ENCODE measurements around the gene LY6G6D.

LY6G6D gene

DNA sequence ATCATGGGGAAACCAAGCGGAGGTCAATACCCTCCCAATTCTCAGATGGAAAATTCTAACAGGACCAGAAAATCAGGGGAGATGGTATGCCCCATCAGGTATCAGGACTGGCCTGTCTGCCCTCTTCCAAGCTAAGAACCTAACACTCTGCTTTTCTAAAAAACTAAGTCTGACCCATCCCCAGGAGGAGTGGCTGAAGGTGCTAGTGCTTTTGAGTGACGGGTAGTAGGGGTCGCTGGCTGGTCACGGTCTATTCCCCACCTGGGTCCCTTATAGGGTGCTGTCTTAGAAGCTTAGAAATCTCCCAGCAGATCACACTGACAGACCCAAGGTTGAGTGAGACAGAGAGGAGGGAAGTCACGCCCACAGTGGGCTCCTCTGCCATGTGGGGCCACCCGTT, 21.6 kb upstream of the LY6G6D start:
- Histone ChIP-seq H3K9me3 (ENCODE audit: insufficient read depth, low read depth, low read length) (no peaks in the 10 kb centered on the region), H3K27me3 (ENCODE audit: insufficient read depth, low read length) (no peaks in the 10 kb centered on the region), H3K9ac (ENCODE audit: low read depth, low read length) (no peak overlapping the region), H3K36me3 (ENCODE audit: insufficient read depth, low read length) (peaks cover 66% of the 10 kb centered on the region), H3K4me3 (ENCODE audit: low read length) (no peak overlapping the region), H3K4me1 (ENCODE audit: insufficient read depth, low read length) (no peaks in the 10 kb centered on the region), H3K27ac (ENCODE audit: low read depth, low read length) (no peak overlapping the region)
- 89% methylated on average over 6 of the region's 6 CpGs for WGBS

DNA sequence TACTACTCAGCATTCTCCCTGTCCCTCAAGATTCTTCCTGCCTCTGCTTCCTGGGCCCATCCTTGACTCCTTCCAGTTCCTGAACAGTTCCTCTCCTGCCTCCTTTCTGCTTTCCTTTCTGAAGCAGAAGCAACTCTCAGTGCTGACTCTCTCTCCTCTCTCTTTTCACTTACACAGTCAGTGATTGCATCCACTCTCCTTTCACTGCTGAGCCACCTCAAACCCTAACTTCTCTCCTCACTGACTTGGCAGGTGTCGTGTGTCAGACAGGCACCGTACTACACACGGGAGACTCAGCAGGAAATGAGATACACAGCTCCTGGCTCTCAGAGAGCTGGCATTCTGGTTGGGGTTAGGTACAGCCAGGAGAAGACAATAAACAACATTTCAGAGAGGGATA, 17.6 kb upstream of the LY6G6D start:
- 95% methylated on average over 3 of the region's 3 CpGs for WGBS
- H3K36me3 ChIP-seq (ENCODE audit: insufficient read depth, low read length): peaks cover 43% of the 10 kb centered on the region
- H3K27me3 ChIP-seq (ENCODE audit: insufficient read depth, low read length): no peaks in the 10 kb centered on the region
- no peak overlapping the region for H3K9ac ChIP-seq (ENCODE audit: low read depth, low read length)
- H3K4me1 ChIP-seq (ENCODE audit: insufficient read depth, low read length): 0 out of 2 replicates have a peak, but pooled peaks cover 4% of the 10 kb centered on the region
- no peak overlapping the region for H3K27ac ChIP-seq (ENCODE audit: low read depth, low read length)
- H3K4me3 ChIP-seq (ENCODE audit: low read length): no peak overlapping the region
- no peaks in the 10 kb centered on the region for H3K9me3 ChIP-seq (ENCODE audit: insufficient read depth, low read depth, low read length)

DNA sequence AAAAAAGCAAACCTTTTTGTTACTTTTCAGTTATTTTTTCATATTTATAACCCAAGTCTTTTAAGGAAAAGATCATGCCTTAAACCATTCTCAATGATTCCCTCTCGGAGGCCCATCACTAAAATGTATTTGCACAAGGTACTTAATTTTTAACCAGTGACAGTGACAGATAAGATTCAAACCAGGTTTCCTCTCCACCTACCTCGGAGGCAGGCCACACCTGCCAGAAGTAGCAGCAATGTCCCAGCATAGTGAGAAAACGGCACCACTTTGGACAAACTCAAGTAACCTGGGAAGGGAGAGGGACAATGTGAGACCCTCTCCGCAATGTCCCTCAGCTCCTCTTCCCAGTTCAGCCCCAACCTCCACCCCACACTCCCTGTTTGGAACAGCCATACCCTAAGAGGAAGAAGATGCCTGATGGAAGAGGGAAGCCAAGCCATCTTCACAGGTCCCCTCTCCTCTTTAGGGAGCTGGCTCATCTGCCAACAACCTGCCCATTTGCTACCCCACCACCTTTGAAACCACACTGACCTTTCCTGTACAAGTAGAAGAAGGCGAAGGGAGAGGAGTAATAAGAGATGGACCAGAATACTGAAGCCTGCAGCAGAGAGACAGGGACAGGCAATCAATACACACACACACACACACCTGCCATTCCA, 14.3 kb upstream of the LY6G6D start:
- 93% methylated on average over 3 of the region's 5 CpGs for WGBS
- no peak overlapping the region for H3K9ac ChIP-seq (ENCODE audit: low read depth, low read length)
- H3K9me3 ChIP-seq (ENCODE audit: insufficient read depth, low read depth, low read length): no peaks in the 10 kb centered on the region
- 0 out of 2 replicates have a peak, but pooled peaks cover 4% of the 10 kb centered on the region for H3K4me1 ChIP-seq (ENCODE audit: insufficient read depth, low read length)
- no peak overlapping the region for H3K4me3 ChIP-seq (ENCODE audit: low read length)
- H3K27me3 ChIP-seq (ENCODE audit: insufficient read depth, low read length): no peaks in the 10 kb centered on the region
- H3K27ac ChIP-seq (ENCODE audit: low read depth, low read length): no peak overlapping the region
- H3K36me3 ChIP-seq (ENCODE audit: insufficient read depth, low read length): peaks cover 19% of the 10 kb centered on the region; the same call in 1 of the 2 replicates

DNA sequence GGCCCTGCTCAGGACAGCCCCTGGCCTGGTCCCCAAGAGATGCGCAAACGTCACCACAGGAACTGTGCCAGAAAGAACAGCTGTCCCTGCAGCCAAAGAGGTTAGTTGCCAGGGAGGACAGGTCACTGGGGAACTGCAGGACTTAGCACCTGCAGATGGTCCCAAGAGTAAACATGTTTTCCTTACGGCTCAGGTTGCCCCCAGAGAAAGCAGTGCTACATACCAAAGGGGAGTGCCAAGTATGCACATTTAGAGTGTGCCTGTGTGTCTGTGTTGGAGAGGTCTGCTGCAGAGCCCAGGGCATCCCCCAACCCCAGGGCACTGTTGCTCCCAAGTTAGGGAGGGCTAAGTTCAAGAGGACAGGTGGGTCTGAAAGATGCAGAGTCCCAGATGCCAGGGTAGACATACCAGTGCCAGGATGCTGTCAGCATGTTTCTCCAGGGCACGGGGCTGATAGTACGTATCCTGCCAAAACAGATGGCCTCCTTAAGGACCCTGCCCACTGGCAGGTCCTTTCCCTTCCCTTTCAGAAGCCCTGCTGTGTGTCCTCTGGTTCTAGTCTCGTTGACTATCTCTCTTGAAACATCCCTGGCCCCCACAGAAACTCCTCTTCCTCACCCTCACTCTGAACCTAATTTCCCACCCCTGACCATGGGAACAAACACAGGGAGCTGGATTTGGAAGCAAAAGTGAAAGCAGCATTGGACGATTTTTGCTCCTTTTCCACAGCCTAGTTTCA, 13.3 kb upstream of the LY6G6D start:
- 68% methylated on average over 7 of the region's 7 CpGs for WGBS
- Histone ChIP-seq H3K9me3 (ENCODE audit: insufficient read depth, low read depth, low read length) (no peaks in the 10 kb centered on the region), H3K4me1 (ENCODE audit: insufficient read depth, low read length) (0 out of 2 replicates have a peak, but pooled peaks cover 4% of the 10 kb centered on the region), H3K9ac (ENCODE audit: low read depth, low read length) (peak overlapping the region; percentile 84; the same call in 1 of the 2 replicates), H3K36me3 (ENCODE audit: insufficient read depth, low read length) (peaks cover 15% of the 10 kb centered on the region; the same call in 1 of the 2 replicates), H3K4me3 (ENCODE audit: low read length) (peak overlapping the region; percentile 87), H3K27me3 (ENCODE audit: insufficient read depth, low read length) (no peaks in the 10 kb centered on the region), H3K27ac (ENCODE audit: low read depth, low read length) (no peak overlapping the region)

DNA sequence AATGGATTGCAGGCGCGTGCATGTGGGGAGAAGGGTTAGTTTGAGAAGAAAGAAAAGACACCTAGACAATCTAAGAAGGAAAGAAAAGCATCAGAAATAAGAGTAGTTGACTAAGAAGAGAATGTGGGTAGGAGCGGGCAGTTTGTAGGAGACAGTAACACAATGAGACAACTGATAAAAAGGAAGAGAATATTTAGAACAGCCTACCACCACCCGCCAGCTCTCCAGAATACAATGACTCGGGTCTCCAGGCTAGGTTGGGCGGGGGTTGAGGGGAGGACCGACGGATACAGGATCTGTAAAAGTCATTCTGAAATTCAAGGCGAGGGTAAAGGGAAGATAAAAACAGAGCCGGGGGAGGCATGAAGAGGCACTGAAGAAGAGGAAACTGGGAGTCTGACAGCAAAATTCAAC, 12.7 kb upstream of the LY6G6D start:
- H3K36me3 ChIP-seq (ENCODE audit: insufficient read depth, low read length): peaks cover 10% of the 10 kb centered on the region; the same call in 1 of the 2 replicates
- no peaks in the 10 kb centered on the region for H3K9me3 ChIP-seq (ENCODE audit: insufficient read depth, low read depth, low read length)
- H3K27me3 ChIP-seq (ENCODE audit: insufficient read depth, low read length): no peaks in the 10 kb centered on the region
- peak overlapping the region; percentile 90; the same call in 1 of the 2 replicates for H3K27ac ChIP-seq (ENCODE audit: low read depth, low read length)
- H3K9ac ChIP-seq (ENCODE audit: low read depth, low read length): peak overlapping the region; percentile 84
- 0 out of 2 replicates have a peak, but pooled peaks cover 4% of the 10 kb centered on the region for H3K4me1 ChIP-seq (ENCODE audit: insufficient read depth, low read length)
- peak overlapping the region; percentile 87 for H3K4me3 ChIP-seq (ENCODE audit: low read length)
- 4% methylated on average over 8 of the region's 10 CpGs for whole genome bisulfite sequencing

DNA sequence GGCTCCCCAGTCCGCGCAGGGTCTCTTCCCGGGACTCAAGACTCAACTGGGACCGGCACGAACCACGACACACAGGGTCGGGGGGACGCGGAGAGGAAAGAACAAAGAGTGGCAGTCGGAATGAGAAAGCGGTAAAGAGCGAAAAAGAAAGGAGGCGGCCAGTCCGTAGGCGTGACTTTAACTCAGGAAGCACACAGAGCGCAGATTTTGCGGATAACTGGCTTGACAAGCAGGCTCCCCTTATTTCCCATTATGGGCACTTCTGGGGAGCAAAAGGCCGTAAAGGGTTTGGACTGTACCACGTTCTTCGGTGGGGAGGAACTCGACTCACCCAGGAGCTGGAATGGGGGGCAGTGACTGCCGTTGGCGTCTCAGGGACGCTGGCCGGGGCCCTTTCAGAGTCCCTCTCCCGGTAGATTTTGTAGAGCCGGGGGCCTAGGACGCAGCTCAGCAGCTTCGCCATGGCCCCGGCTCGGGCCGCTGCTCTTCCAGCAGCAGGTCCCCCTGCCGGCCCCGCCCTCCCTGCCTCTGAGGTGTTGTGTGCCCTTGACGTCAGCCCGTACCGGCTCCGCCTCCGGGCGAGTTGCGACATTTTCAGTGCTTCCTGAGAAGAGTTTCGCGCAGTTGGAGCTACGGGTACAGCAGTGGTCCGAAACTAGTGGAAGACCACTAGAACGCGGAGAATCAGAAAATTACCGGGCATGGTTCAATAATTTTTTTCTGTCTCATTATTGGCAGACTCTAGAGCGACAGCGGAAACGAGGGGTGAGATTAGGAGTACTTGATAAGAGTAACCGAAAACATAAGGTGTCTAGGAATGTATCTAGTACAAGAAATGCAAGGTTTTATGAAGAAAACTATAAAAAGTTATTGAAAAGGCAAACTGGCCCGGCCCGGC, 12.1 kb upstream of the LY6G6D start, which contains the start of gene ABHD16A:
Gene ABHD16A (minus strand): TSS at position 506 of the 898 bp plus-strand sequence. CDS start 43 bp downstream, at position 463.
- Histone ChIP-seq H3K9ac (ENCODE audit: low read depth, low read length) (peak within 1 kb of the TSS; percentile 84), H3K36me3 (ENCODE audit: insufficient read depth, low read length) (peaks cover 10% of the 10 kb centered on the region; the same call in 1 of the 2 replicates), H3K27ac (ENCODE audit: low read depth, low read length) (peak within 1 kb of the TSS; percentile 90), H3K27me3 (ENCODE audit: insufficient read depth, low read length) (no peaks in the 10 kb centered on the region), H3K4me1 (ENCODE audit: insufficient read depth, low read length) (0 out of 2 replicates have a peak, but pooled peaks cover 4% of the 10 kb centered on the region), H3K4me3 (ENCODE audit: low read length) (peak within 1 kb of the TSS; percentile 87), H3K9me3 (ENCODE audit: insufficient read depth, low read depth, low read length) (no peaks in the 10 kb centered on the region)
- 4% methylated on average over 54 of the region's 54 CpGs for WGBS

DNA sequence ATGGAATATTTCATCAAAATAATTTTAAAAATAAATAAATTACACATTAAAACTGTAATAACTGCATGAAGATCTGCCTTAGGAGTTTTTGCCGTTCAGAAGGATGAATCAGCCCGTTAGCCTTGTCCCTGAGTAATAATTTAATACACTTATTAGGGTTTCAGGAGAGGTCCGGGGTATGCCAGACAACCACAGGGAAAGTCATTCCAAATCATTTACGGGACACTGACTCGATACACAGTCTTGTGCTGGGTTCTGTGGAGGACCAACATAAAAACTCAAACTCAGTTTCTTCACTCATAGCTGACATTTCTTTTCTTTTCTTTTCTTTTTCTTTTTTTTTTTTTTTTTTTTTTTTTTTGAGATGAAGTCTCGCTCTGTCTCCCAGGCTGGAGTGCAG, 9.2 kb upstream of the LY6G6D start:
- H3K27ac ChIP-seq (ENCODE audit: low read depth, low read length): no peak overlapping the region
- H3K9me3 ChIP-seq (ENCODE audit: insufficient read depth, low read depth, low read length): no peaks in the 10 kb centered on the region
- H3K9ac ChIP-seq (ENCODE audit: low read depth, low read length): no peak overlapping the region
- H3K36me3 ChIP-seq (ENCODE audit: insufficient read depth, low read length): no peaks in the 10 kb centered on the region
- H3K4me3 ChIP-seq (ENCODE audit: low read length): no peak overlapping the region
- 91% methylated on average over 6 of the region's 6 CpGs for WGBS
- no peaks in the 10 kb centered on the region for H3K27me3 ChIP-seq (ENCODE audit: insufficient read depth, low read length)
- H3K4me1 ChIP-seq (ENCODE audit: insufficient read depth, low read length): 0 out of 2 replicates have a peak, but pooled peaks cover 4% of the 10 kb centered on the region

DNA sequence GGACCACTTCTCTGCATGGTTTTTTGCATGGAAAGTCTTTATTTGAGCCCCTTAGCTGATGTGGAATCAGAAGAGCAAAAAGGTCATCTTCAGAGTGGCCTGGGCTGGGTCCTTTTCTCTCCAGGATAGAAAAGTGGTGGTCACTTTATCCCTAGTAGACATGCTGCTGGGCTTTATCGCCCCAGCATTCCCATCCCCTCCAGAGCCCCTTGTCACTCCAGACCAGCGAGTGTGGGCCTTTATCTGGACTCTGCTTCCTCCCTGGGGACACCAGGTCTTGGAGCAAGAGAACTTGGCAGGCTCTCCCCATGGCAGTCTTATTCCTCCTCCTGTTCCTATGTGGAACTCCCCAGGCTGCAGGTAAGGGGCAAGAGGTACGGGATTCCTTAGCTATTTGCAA, 8.5 kb upstream of the LY6G6D start, which contains the start of gene LY6G6F:
Gene LY6G6F (plus strand): TSS at position 268 of the 400 bp plus-strand sequence. CDS start 41 bp downstream, at position 309.
- Histone ChIP-seq H3K4me1 (ENCODE audit: insufficient read depth, low read length) (0 out of 2 replicates have a peak, but pooled peaks cover 4% of the 10 kb centered on the region), H3K27ac (ENCODE audit: low read depth, low read length) (no peak within 1 kb of the TSS), H3K4me3 (ENCODE audit: low read length) (no peak within 1 kb of the TSS), H3K27me3 (ENCODE audit: insufficient read depth, low read length) (no peaks in the 10 kb centered on the region), H3K9me3 (ENCODE audit: insufficient read depth, low read depth, low read length) (no peaks in the 10 kb centered on the region), H3K9ac (ENCODE audit: low read depth, low read length) (no peak within 1 kb of the TSS), H3K36me3 (ENCODE audit: insufficient read depth, low read length) (no peaks in the 10 kb centered on the region)
- 77% methylated on average over 2 of the region's 3 CpGs for WGBS

DNA sequence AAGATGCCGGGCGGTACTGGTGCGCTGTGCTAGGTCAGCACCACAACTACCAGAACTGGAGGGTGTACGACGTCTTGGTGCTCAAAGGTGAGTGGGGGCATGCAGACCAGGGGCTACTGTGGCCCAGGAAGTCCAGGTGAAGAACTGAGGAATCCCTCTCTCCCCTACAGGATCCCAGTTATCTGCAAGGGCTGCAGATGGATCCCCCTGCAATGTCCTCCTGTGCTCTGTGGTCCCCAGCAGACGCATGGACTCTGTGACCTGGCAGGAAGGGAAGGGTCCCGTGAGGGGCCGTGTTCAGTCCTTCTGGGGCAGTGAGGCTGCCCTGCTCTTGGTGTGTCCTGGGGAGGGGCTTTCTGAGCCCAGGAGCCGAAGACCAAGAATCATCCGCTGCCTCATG, 7.4 kb upstream of the LY6G6D start:
- Histone ChIP-seq H3K9me3 (ENCODE audit: insufficient read depth, low read depth, low read length) (no peaks in the 10 kb centered on the region), H3K4me1 (ENCODE audit: insufficient read depth, low read length) (no peaks in the 10 kb centered on the region), H3K9ac (ENCODE audit: low read depth, low read length) (no peak overlapping the region), H3K4me3 (ENCODE audit: low read length) (no peak overlapping the region), H3K27ac (ENCODE audit: low read depth, low read length) (no peak overlapping the region), H3K36me3 (ENCODE audit: insufficient read depth, low read length) (no peaks in the 10 kb centered on the region), H3K27me3 (ENCODE audit: insufficient read depth, low read length) (no peaks in the 10 kb centered on the region)
- 95% methylated on average over 10 of the region's 10 CpGs for WGBS

DNA sequence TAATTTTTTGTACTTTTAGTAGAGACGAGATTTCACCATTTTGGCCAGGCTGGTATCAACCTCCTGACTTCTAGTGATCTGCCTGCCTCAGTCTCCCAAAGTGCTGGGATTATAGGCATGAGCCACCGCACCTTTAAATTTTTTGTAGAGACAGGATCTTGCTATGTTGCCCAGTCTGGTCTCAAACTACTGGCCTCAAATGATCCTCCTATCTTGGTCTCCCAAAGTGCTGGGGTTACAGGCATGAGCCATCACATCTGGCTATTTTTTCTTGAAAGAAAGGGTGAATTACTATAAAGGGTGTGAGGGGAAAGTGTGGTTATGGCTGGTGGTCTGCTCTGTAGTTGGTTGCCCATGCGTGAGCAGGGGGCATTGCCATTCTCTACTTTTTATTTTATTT, 6.9 kb upstream of the LY6G6D start:
- Histone ChIP-seq H3K36me3 (ENCODE audit: insufficient read depth, low read length) (no peaks in the 10 kb centered on the region), H3K9ac (ENCODE audit: low read depth, low read length) (no peak overlapping the region), H3K27me3 (ENCODE audit: insufficient read depth, low read length) (no peaks in the 10 kb centered on the region), H3K4me3 (ENCODE audit: low read length) (no peak overlapping the region), H3K27ac (ENCODE audit: low read depth, low read length) (no peak overlapping the region), H3K9me3 (ENCODE audit: insufficient read depth, low read depth, low read length) (no peaks in the 10 kb centered on the region), H3K4me1 (ENCODE audit: insufficient read depth, low read length) (peaks cover 2% of the 10 kb centered on the region; the same call in 1 of the 2 replicates)
- WGBS: 91% methylated on average over 2 of the region's 3 CpGs
